Calu3 (cell line): ENCODE data around the gene MCTP1. TPM values are rescaled to one million over a fixed set of nuclear protein-coding genes. Genes with fewer than 3 reads are reported as not detected.
A peak's percentile ranks its signal among the peaks of the same experiment; 100 is the strongest.

Experiments
- BruUV-seq: library from RNA; stranded (reverse); fragments of 400-500 nt; replicated peaks from 2 replicates; lab custom pipeline; 2021; lab: Mats Ljungman, UMichigan
- CTCF ChIA-PET: fragments of 300-600 bp; sonication (Branson Sonifier 250); formaldehyde crosslinking; loops from one replicate; lab custom pipeline; 2022; ENCODE audit warnings: antibody characterized with exemption; lab: Charles Lee
- DNase-seq: peaks from one replicate; pipeline ENCODE4 v3.0.0; 2022
- H3K27ac Mint-ChIP-seq: one replicate; pipeline ENCODE4 v1.8.0; 2022; ENCODE audit warnings: mixed read lengths; ENCODE audit not compliant: unreplicated experiment
- H3K27me3 Mint-ChIP-seq: one replicate; pipeline ENCODE4 v1.8.0; 2022; ENCODE audit warnings: mixed read lengths; ENCODE audit not compliant: unreplicated experiment
- H3K36me3 Mint-ChIP-seq: one replicate; pipeline ENCODE4 v1.8.0; 2022; ENCODE audit warnings: mild to moderate bottlenecking, moderate library complexity, mixed read lengths; ENCODE audit not compliant: insufficient read depth, unreplicated experiment
- H3K4me1 Mint-ChIP-seq: one replicate; pipeline ENCODE4 v1.8.0; 2022; ENCODE audit warnings: mild to moderate bottlenecking, low read depth, mixed read lengths; ENCODE audit not compliant: unreplicated experiment
- H3K4me3 Mint-ChIP-seq: one replicate; pipeline ENCODE4 v1.8.0; 2022; ENCODE audit warnings: mild to moderate bottlenecking, low read depth, moderate library complexity, mixed read lengths; ENCODE audit not compliant: unreplicated experiment
- H3K9me3 Mint-ChIP-seq: one replicate; pipeline ENCODE4 v1.8.0; 2022; ENCODE audit warnings: low read depth, mixed read lengths; ENCODE audit not compliant: unreplicated experiment
- CTCF ChIP-seq: fragments of 200-600 bp; IDR thresholded peaks from one replicate; pipeline ENCODE4 v1.8.0; 2022; ENCODE audit warnings: antibody characterized with exemption; ENCODE audit not compliant: unreplicated experiment
- intact Hi-C: fragments of 100-400 bp; cut with micrococcal nuclease; formaldehyde crosslinking; loops from one replicate; pipeline ENCODE4 v1.10.0; 2022; ENCODE audit not compliant: unreplicated experiment
- total RNA-seq: library from RNA; stranded (reverse); gene quantifications from 2 replicates; pipeline ENCODE4 v1.2.3, GENCODE V29; 2022

Gene MCTP1
- total RNA-seq, 1 experiment from 2014 or later, result 28.4 TPM

GRCh38 chr5:94890907-94891306 is 394.0 kb downstream of the MCTP1 start:
- Mint-ChIP-seq H3K27me3 (no peaks in the 10 kb centered on the region), H3K4me1 (peaks cover 8% of the 10 kb centered on the region), H3K9me3 (no peaks in the 10 kb centered on the region), H3K4me3 (no peak overlapping the region), H3K27ac (peak overlapping the region; percentile 27), H3K36me3 (no peaks in the 10 kb centered on the region)
- intact Hi-C loops, result no loop called here
- CTCF ChIA-PET, result no interaction called here
- TF ChIP-seq CTCF, result no peak
- no TSS peak for BruUV-seq
- no peak for DNase-seq

- H3K9me3 Mint-ChIP-seq, result no peaks in the 10 kb centered on the region
- TF ChIP-seq CTCF, result no peak
- CTCF ChIA-PET, result no interaction called here
- no peak overlapping the region for H3K27ac Mint-ChIP-seq
- H3K36me3 Mint-ChIP-seq, result no peaks in the 10 kb centered on the region
- H3K4me1 Mint-ChIP-seq, result peaks cover 8% of the 10 kb centered on the region
- no peak for DNase-seq
- no TSS peak for BruUV-seq
- no peak overlapping the region for H3K4me3 Mint-ChIP-seq
- intact Hi-C loops, result no loop called here
- H3K27me3 Mint-ChIP-seq, result no peaks in the 10 kb centered on the region
Measured at GRCh38 chr5:94888674-94889073, 396.2 kb downstream of the MCTP1 start.

- Mint-ChIP-seq H3K9me3 (no peaks in the 10 kb centered on the region), H3K36me3 (no peaks in the 10 kb centered on the region), H3K4me3 (no peak overlapping the region), H3K27me3 (no peaks in the 10 kb centered on the region), H3K27ac (no peak overlapping the region), H3K4me1 (peaks cover 3% of the 10 kb centered on the region)
- CTCF ChIA-PET, result no interaction called here
- DNase-seq, result no peak
- BruUV-seq, result no TSS peak
- no peak for TF ChIP-seq CTCF
- intact Hi-C loops, result no loop called here
Measured at GRCh38 chr5:94885931-94886330, 399.0 kb downstream of the MCTP1 start.

GRCh38 chr5:94884311-94884710 is 400.6 kb downstream of the MCTP1 start:
- no peaks in the 10 kb centered on the region for H3K4me1 Mint-ChIP-seq
- H3K27ac Mint-ChIP-seq, result no peak overlapping the region
- CTCF ChIA-PET, result no interaction called here
- no peak for TF ChIP-seq CTCF
- DNase-seq, result no peak
- no TSS peak for BruUV-seq
- no peaks in the 10 kb centered on the region for H3K36me3 Mint-ChIP-seq
- intact Hi-C loops, result no loop called here
- H3K4me3 Mint-ChIP-seq, result no peak overlapping the region
- H3K9me3 Mint-ChIP-seq, result no peaks in the 10 kb centered on the region
- no peaks in the 10 kb centered on the region for H3K27me3 Mint-ChIP-seq
